Brain microvascular endothelial cell (primary cell): ENCODE results near the gene WNK2.

Source experiments
- DNase-seq: peaks from one replicate; pipeline ENCODE4 v3.0.0-alpha.2; 2020
- H3K27ac ChIP-seq: fragments of 250-450 bp; sonication (Bioruptor Pico); 2 replicates; pipeline ENCODE4 v1.5.1; 2020; ENCODE audit warnings: mild to moderate bottlenecking, moderate library complexity
- H3K27me3 ChIP-seq: fragments of 250-450 bp; sonication (Bioruptor Pico); replicated peaks from 2 replicates; pipeline ENCODE4 v1.5.1; 2020; ENCODE audit warnings: mild to moderate bottlenecking
- H3K36me3 ChIP-seq: fragments of 250-450 bp; sonication (Bioruptor Pico); replicated peaks from 2 replicates; pipeline ENCODE4 v1.5.1; 2020; ENCODE audit warnings: mild to moderate bottlenecking
- H3K4me3 ChIP-seq: 2 replicates; pipeline ENCODE4 v1.5.1; 2011; ENCODE audit warnings: low read depth, mild to moderate bottlenecking, control low read depth, low read length, moderate library complexity
- CTCF ChIP-seq: IDR thresholded peaks from 2 replicates; pipeline ENCODE4 v1.5.1; 2011; ENCODE audit warnings: low read depth, mild to moderate bottlenecking, moderate library complexity, low read length, control low read depth, inconsistent platforms; ENCODE audit errors: missing control alignments
- in situ Hi-C: cut with HindIII; loops from 2 replicates; pipeline ENCODE4 v1.10.0; 2017; ENCODE audit warnings: low sequenced_read_pairs, low pct_ligation_motif_present

Gene WNK2

GRCh38 chr9:93185266-93186214 is 1.6 kb downstream of the WNK2 start:
- H3K27ac ChIP-seq, result no peak overlapping the region
- H3K27me3 ChIP-seq, result peaks cover 43% of the 10 kb centered on the region
- no peak overlapping the region for H3K4me3 ChIP-seq
- in situ Hi-C loops, result no loop called here
- DNase-seq, result no peak
- no peak for TF ChIP-seq CTCF
- H3K36me3 ChIP-seq, result no peaks in the 10 kb centered on the region

GRCh38 chr9:93186215-93186945 is 2.4 kb downstream of the WNK2 start:
- Histone ChIP-seq H3K27ac (no peak overlapping the region), H3K4me3 (no peak overlapping the region), H3K36me3 (no peaks in the 10 kb centered on the region), H3K27me3 (peaks cover 43% of the 10 kb centered on the region)
- in situ Hi-C loops, result no loop called here
- no peak for DNase-seq
- TF ChIP-seq CTCF, result no peak

- Histone ChIP-seq H3K4me3 (no peak overlapping the region), H3K27me3 (peaks cover 43% of the 10 kb centered on the region), H3K27ac (no peak overlapping the region), H3K36me3 (no peaks in the 10 kb centered on the region)
- TF ChIP-seq CTCF, result no peak
- in situ Hi-C loops, result no loop called here
- DNase-seq, result no peak
These were observed 3.1 kb downstream of the WNK2 start for GRCh38 chr9:93187047-93187446.

DNA sequence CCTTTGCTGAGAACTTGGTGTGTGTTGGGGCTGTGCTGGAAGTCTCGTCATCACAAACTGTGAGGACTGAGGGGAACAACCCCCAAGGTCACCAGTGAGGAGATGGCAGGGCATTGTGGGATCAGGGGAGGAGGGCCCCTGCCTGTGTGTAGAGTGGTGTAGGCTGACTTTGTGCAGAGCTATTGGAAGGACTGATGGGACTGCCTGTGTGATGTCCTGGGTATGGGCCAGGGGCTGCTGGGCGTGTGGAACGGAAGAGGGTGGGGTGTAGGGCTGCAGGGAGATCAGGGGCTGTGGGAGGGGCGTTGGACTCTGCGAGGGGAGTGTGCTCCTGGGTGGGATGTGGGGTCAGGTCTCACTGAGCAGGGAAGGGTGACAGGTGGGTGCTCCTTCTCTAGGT is 3.6 kb downstream of the WNK2 start:
- no peak for TF ChIP-seq CTCF
- Histone ChIP-seq H3K36me3 (no peaks in the 10 kb centered on the region), H3K4me3 (no peak overlapping the region), H3K27ac (no peak overlapping the region), H3K27me3 (peaks cover 41% of the 10 kb centered on the region)
- DNase-seq, result no peak
- in situ Hi-C loops, result no loop called here

GRCh38 chr9:93188426-93189368 is 4.8 kb downstream of the WNK2 start:
- in situ Hi-C loops, result no loop called here
- TF ChIP-seq CTCF, result no peak
- H3K27ac ChIP-seq, result no peak overlapping the region
- no peak overlapping the region for H3K4me3 ChIP-seq
- no peak for DNase-seq
- no peaks in the 10 kb centered on the region for H3K36me3 ChIP-seq
- H3K27me3 ChIP-seq, result peaks cover 31% of the 10 kb centered on the region
